Lower lobe of right lung (tissue), 2 donors: Measurements from ENCODE around the gene SOX10. TPM values are rescaled to one million over a fixed set of nuclear protein-coding genes. Genes with fewer than 3 reads are reported as not detected.
A peak's percentile ranks its signal among the peaks of the same experiment; 100 is the strongest.

Experiments used
- ATAC-seq, 2 donors: fragments of 200-7000 bp; cut with Tn5 transposase; one replicate each; pipeline ENCODE4 v1.9.1; 2020 to 2022; ENCODE audit warnings: mild to moderate bottlenecking in 2 of 2, moderate library complexity in 2 of 2
- DNase-seq: peaks from one replicate; pipeline ENCODE4 v3.0.0-alpha.2; 2020
- H3K27ac ChIP-seq: fragments of 200-600 bp; one replicate; pipeline ENCODE4 v1.8.0; 2022
- H3K27me3 ChIP-seq: fragments of 200-600 bp; one replicate; pipeline ENCODE4 v1.8.0; 2022; ENCODE audit warnings: low read depth
- H3K36me3 ChIP-seq: fragments of 200-600 bp; one replicate; pipeline ENCODE4 v1.8.0; 2022; ENCODE audit warnings: mild to moderate bottlenecking
- H3K4me1 ChIP-seq: fragments of 200-600 bp; one replicate; pipeline ENCODE4 v1.8.0; 2022
- H3K4me3 ChIP-seq: fragments of 200-600 bp; one replicate; pipeline ENCODE4 v1.8.0; 2022; ENCODE audit warnings: mild to moderate bottlenecking
- H3K9me3 ChIP-seq: fragments of 200-600 bp; one replicate; pipeline ENCODE4 v1.8.0; 2022
- intact Hi-C: fragments of 100-400 bp; cut with DNase I; formaldehyde crosslinking; loops from one replicate; pipeline ENCODE4 v1.11.0; 2022
- total RNA-seq: library from RNA; stranded (reverse); fragmentation: NEBNext Ultra II Directional; extraction: Animal tissue kit (Norgen Biotek cat#: 25700); gene quantifications from one replicate; pipeline ENCODE4 v1.2.1, GENCODE V29; 2021
- TF ChIP-seq, protein P1 (sequence below): fragments of 200-600 bp; IDR thresholded peaks from one replicate; pipeline ENCODE4 v1.8.0; 2022; ENCODE audit warnings: antibody characterized with exemption, mild to moderate bottlenecking
- donor health status: DM: no; HTN: yes; CAD: no; lungs with severe emphysema.

SOX10 gene
- total RNA-seq, 1 donor from 2014 or later, result not detected

- DNase-seq, result no peak
- intact Hi-C loops, result no loop called here
- no peak overlapping the region for H3K4me3 ChIP-seq
- H3K4me1 ChIP-seq, result peaks cover 23% of the 10 kb centered on the region
- H3K36me3 ChIP-seq, result no peaks in the 10 kb centered on the region
- TF ChIP-seq, protein P1, sequence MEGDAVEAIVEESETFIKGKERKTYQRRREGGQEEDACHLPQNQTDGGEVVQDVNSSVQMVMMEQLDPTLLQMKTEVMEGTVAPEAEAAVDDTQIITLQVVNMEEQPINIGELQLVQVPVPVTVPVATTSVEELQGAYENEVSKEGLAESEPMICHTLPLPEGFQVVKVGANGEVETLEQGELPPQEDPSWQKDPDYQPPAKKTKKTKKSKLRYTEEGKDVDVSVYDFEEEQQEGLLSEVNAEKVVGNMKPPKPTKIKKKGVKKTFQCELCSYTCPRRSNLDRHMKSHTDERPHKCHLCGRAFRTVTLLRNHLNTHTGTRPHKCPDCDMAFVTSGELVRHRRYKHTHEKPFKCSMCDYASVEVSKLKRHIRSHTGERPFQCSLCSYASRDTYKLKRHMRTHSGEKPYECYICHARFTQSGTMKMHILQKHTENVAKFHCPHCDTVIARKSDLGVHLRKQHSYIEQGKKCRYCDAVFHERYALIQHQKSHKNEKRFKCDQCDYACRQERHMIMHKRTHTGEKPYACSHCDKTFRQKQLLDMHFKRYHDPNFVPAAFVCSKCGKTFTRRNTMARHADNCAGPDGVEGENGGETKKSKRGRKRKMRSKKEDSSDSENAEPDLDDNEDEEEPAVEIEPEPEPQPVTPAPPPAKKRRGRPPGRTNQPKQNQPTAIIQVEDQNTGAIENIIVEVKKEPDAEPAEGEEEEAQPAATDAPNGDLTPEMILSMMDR, result no peak
- ATAC-seq, result no peak
- H3K27ac ChIP-seq, result no peak overlapping the region
- no peaks in the 10 kb centered on the region for H3K9me3 ChIP-seq
- no peaks in the 10 kb centered on the region for H3K27me3 ChIP-seq
Observed at GRCh38 chr22:38018938-38019827, 34.8 kb upstream of the SOX10 start.

- H3K9me3 ChIP-seq, result no peaks in the 10 kb centered on the region
- no peaks in the 10 kb centered on the region for H3K36me3 ChIP-seq
- ATAC-seq, result peak in 1 of 2 donors; percentile 19
- H3K27ac ChIP-seq, result no peak overlapping the region
- H3K4me3 ChIP-seq, result no peak overlapping the region
- TF ChIP-seq, protein P1, result no peak
- H3K4me1 ChIP-seq, result peaks cover 23% of the 10 kb centered on the region
- intact Hi-C loops, result no loop called here
- no peaks in the 10 kb centered on the region for H3K27me3 ChIP-seq
- DNase-seq, result no peak
Observed at GRCh38 chr22:38017939-38018885, 33.9 kb upstream of the SOX10 start.

DNA sequence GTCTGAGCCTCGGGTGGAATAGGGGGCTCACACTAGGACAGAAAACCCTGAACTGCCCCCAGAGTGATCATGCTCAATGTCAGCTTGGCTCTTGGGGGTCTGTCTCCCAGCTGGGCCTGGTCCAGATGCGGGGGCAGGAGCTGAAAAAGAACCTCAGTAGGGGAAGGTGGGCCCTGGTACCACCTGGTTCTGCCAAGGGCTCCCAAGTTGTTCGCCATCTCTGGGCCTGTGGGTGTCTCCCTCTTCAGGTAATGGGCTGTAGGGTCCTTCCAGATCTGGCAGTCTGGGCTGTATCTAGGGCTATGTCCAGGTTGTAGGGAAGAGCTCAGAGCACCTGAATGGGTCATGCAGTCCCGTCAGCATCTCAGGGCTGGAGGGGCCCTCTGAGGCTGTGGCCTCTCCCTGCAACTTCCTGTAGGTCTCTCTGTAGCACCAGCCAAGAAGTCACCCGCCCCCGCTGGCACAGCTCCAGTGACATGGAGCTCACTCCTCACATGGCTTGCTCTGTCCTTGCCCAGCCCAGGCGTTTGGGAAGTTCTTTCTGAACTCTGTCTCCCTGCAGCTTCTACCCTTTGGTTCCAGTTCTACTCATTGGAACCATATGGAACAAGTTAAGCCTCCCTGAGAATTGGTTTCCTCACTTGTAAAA, 33.0 kb upstream of the SOX10 start:
- H3K4me1 ChIP-seq, result peaks cover 23% of the 10 kb centered on the region
- TF ChIP-seq, protein P1, result no peak
- H3K9me3 ChIP-seq, result no peaks in the 10 kb centered on the region
- intact Hi-C loops, result no loop called here
- DNase-seq (peak; percentile 89), ATAC-seq (peak; percentile 71 to 80)
- H3K27me3 ChIP-seq, result no peaks in the 10 kb centered on the region
- no peaks in the 10 kb centered on the region for H3K36me3 ChIP-seq
- peak overlapping the region; percentile 69 for H3K27ac ChIP-seq
- H3K4me3 ChIP-seq, result no peak overlapping the region

GRCh38 chr22:38016182-38017151, 32.1 kb upstream of the SOX10 start:
- peak overlapping the region; percentile 23 for H3K4me3 ChIP-seq
- intact Hi-C loops, result no loop called here
- ATAC-seq (peak; percentile 26 to 34), DNase-seq (no peak)
- peak overlapping the region; percentile 69 for H3K27ac ChIP-seq
- no peaks in the 10 kb centered on the region for H3K36me3 ChIP-seq
- peaks cover 23% of the 10 kb centered on the region for H3K4me1 ChIP-seq
- TF ChIP-seq, protein P1, result no peak
- no peaks in the 10 kb centered on the region for H3K9me3 ChIP-seq
- H3K27me3 ChIP-seq, result no peaks in the 10 kb centered on the region
